Heart left ventricle (tissue), 13 donors: Measurements from ENCODE around the gene AKAP8.

ENCODE experiments used
- POLR2A ChIP-seq, 2 donors: fragments of 450-650 bp; IDR thresholded peaks; one replicate each; pipeline ENCODE4 v1.6.1; 2017; ENCODE audit warnings: antibody characterized with exemption in 2 of 2, mild to moderate bottlenecking in 2 of 2, moderate library complexity in 2 of 2
- TF ChIP-seq, protein P1 (sequence below), 12 donors: fragments of 200-600 bp; sonication (generic) in 4 of 12; IDR thresholded peaks; one replicate each; pipeline versions ENCODE4 v1.5.0 to v1.8.0; 2018 to 2022; ENCODE audit warnings: antibody characterized with exemption in 12 of 12, mild to moderate bottlenecking in 5 of 12
- donor health status: ischemic (EF 13 %, LVEDD 7.1; RV severe dilation, severe dysfunction).
- donor health status: DM: no; HTN: yes; CAD: no.
- donor health status: DM: no; HTN: no; CAD: no.
- donor health status: ischemic (EF 25% LVEDD 6.9; RV normal size, moderate dysfunction).
- donor health status: ischemic (EF 25% LVEDD 5.7; RV mildly dilated, moderate dysfunction).
- donor health status: ischemic (EF 35%, LVEDD 5.7; RV mildly dilated, moderate dysfunction).
- donor health status: nonischemic (EF 11% LVEDD 7.7; RV severe dilation, severe dysfunction).
- donor health status: DM: yes; HTN: yes; CAD: no.
- donor health status: PGD.
- donor health status: ischemic (EF 29% LVEDD 5.4; RV normal size, mild dysfunction).
- donor health status: nonischemic (EF 23%, LVEDD 6.1; RV moderate dilation, normal function).

DNA sequence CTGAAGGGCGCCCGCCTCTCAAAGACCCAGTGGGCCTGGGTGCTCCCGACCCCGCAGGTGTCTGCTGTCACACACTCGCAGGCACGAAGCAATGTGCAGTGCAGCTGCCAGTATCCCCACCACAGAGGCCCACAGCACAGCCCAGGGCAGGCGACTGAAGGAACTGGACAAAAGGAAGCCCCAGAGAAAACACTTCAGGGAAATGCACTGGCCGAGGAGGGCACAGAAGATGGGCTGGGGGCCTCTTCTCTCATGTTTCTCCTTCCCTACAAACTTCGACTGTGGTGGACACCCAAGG is 10.0 kb downstream of the AKAP8 start:
- TF ChIP-seq, protein P1, sequence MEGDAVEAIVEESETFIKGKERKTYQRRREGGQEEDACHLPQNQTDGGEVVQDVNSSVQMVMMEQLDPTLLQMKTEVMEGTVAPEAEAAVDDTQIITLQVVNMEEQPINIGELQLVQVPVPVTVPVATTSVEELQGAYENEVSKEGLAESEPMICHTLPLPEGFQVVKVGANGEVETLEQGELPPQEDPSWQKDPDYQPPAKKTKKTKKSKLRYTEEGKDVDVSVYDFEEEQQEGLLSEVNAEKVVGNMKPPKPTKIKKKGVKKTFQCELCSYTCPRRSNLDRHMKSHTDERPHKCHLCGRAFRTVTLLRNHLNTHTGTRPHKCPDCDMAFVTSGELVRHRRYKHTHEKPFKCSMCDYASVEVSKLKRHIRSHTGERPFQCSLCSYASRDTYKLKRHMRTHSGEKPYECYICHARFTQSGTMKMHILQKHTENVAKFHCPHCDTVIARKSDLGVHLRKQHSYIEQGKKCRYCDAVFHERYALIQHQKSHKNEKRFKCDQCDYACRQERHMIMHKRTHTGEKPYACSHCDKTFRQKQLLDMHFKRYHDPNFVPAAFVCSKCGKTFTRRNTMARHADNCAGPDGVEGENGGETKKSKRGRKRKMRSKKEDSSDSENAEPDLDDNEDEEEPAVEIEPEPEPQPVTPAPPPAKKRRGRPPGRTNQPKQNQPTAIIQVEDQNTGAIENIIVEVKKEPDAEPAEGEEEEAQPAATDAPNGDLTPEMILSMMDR (IDR thresholded peaks at IDR 0.05): no peak
- TF ChIP-seq POLR2A (IDR thresholded peaks at IDR 0.05): no peak
